Measurements from ENCODE around the gene C20orf144.

DNA sequence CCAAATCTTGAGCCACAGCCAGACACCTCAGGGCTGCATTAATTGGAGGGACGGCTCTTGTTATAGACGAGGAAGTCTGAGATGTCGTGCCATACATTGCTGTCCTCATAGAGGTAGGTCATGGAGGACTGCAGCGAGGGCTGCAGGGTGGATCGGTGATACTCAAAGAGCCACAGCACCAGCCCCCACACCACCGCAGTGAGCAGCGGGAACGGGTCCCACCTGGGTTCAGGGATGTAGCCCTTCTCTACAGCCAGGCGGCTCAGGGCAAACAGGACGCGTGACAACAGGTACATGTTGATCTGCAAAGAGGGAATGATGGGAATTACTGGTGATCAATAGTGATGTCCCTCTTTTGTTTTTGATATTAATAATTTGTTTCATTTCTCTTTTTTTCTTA lies 45.5 kb downstream of the C20orf144 start:
- TF ChIP-seq, protein P1, sequence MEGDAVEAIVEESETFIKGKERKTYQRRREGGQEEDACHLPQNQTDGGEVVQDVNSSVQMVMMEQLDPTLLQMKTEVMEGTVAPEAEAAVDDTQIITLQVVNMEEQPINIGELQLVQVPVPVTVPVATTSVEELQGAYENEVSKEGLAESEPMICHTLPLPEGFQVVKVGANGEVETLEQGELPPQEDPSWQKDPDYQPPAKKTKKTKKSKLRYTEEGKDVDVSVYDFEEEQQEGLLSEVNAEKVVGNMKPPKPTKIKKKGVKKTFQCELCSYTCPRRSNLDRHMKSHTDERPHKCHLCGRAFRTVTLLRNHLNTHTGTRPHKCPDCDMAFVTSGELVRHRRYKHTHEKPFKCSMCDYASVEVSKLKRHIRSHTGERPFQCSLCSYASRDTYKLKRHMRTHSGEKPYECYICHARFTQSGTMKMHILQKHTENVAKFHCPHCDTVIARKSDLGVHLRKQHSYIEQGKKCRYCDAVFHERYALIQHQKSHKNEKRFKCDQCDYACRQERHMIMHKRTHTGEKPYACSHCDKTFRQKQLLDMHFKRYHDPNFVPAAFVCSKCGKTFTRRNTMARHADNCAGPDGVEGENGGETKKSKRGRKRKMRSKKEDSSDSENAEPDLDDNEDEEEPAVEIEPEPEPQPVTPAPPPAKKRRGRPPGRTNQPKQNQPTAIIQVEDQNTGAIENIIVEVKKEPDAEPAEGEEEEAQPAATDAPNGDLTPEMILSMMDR (IDR thresholded peaks at IDR 0.05 in 4 of 5, conservative IDR thresholded peaks at IDR 0.05 in 1 of 5) = no peak
- TF ChIP-seq POLR2A (IDR thresholded peaks at IDR 0.05) = no peak
